PC-9 (cell line): ENCODE data around the gene IGFBP1. TPM values are rescaled to one million over a fixed set of nuclear protein-coding genes. Genes with fewer than 3 reads are reported as not detected.

Experiments used
- BruUV-seq: library from RNA; stranded (reverse); fragments of 400-500 nt; replicated peaks from 2 replicates; lab custom pipeline; 2021; lab: Mats Ljungman, UMichigan
- CTCF ChIA-PET: fragments of 300-600 bp; sonication (Branson Sonifier 250); formaldehyde crosslinking; loops from one replicate; lab custom pipeline; 2022; ENCODE audit warnings: antibody characterized with exemption; lab: Charles Lee
- POLR2A ChIA-PET: fragments of 300-600 bp; sonication (Branson Sonifier 250); formaldehyde crosslinking; loops from one replicate; lab custom pipeline; 2022; ENCODE audit warnings: antibody characterized with exemption; ENCODE audit not compliant: unreplicated experiment; lab: Charles Lee
- DNase-seq, 2 experiments: peaks; one replicate each; pipeline versions ENCODE4 v3.0.0 to v3.0.0-alpha.2; 2015 to 2022; ENCODE audit warnings: mixed read lengths in 1 of 2
- H2AFZ ChIP-seq: fragments of 200-600 bp; sonication (generic); 2 replicates; pipeline ENCODE4 v1.8.1; 2017; ENCODE audit warnings: antibody characterized with exemption
- H3F3A ChIP-seq: fragments of 200-600 bp; sonication (generic); 2 replicates; pipeline ENCODE4 v1.8.1; 2017; ENCODE audit warnings: antibody characterized with exemption, mild to moderate bottlenecking, low read depth; ENCODE audit not compliant: insufficient read depth
- H3K27ac ChIP-seq: fragments of 200-600 bp; sonication (generic); 2 replicates; pipeline ENCODE4 v1.6.1; 2016; ENCODE audit warnings: mixed run types
- H3K27me3 ChIP-seq: fragments of 200-600 bp; sonication (generic); 2 replicates; pipeline ENCODE4 v1.6.1; 2016; ENCODE audit warnings: low read depth, mixed run types; ENCODE audit not compliant: insufficient read depth
- H3K36me3 ChIP-seq: fragments of 200-600 bp; sonication (generic); 2 replicates; pipeline ENCODE4 v1.6.1; 2016; ENCODE audit warnings: low read depth, mixed run types
- H3K4me1 ChIP-seq: fragments of 200-600 bp; sonication (generic); replicated peaks from 2 replicates; pipeline ENCODE4 v1.6.1; 2016; ENCODE audit warnings: mixed run types; ENCODE audit not compliant: insufficient read depth
- H3K4me2 ChIP-seq: fragments of 200-600 bp; sonication (generic); 2 replicates; pipeline ENCODE4 v1.6.1; 2017; ENCODE audit warnings: mixed run types
- H3K4me3 ChIP-seq: fragments of 200-600 bp; sonication (generic); 2 replicates; pipeline ENCODE4 v1.6.1; 2016; ENCODE audit warnings: mixed run types
- H3K79me2 ChIP-seq: fragments of 200-600 bp; sonication (generic); 2 replicates; pipeline ENCODE4 v1.6.1; 2017; ENCODE audit warnings: low read depth, mixed run types
- H3K9me2 ChIP-seq: fragments of 200-600 bp; sonication (generic); 2 replicates; pipeline ENCODE4 v1.8.1; 2017; ENCODE audit warnings: mild to moderate bottlenecking; ENCODE audit not compliant: insufficient read depth
- H3K9me3 ChIP-seq: fragments of 200-600 bp; sonication (generic); 2 replicates; pipeline ENCODE4 v1.8.1; 2016; ENCODE audit warnings: low read depth; ENCODE audit not compliant: insufficient read depth
- H4K20me1 ChIP-seq: fragments of 200-600 bp; sonication (generic); 2 replicates; pipeline ENCODE4 v1.8.1; 2017; ENCODE audit not compliant: insufficient read depth
- EZH2 ChIP-seq: fragments of 200-600 bp; sonication (generic); IDR thresholded peaks from 2 replicates; pipeline ENCODE4 v1.8.0; 2017; ENCODE audit warnings: antibody characterized with exemption, low read depth
- intact Hi-C: fragments of 100-400 bp; cut with micrococcal nuclease; formaldehyde crosslinking; loops from one replicate; pipeline ENCODE4 v1.10.0; 2022; ENCODE audit not compliant: unreplicated experiment
- total RNA-seq: library from RNA; stranded (reverse); gene quantifications from 2 replicates; pipeline ENCODE4 v1.2.3, GENCODE V29; 2021
- TF ChIP-seq, protein P1 (sequence below): fragments of 200-600 bp; sonication (generic); conservative IDR thresholded peaks from 2 replicates; pipeline ENCODE4 v1.6.1; 2017; ENCODE audit warnings: mixed run types, antibody characterized with exemption, mild to moderate bottlenecking, moderate library complexity

Gene IGFBP1
- total RNA-seq, 1 experiment from 2014 or later: 0.92 TPM

GRCh38 chr7:45940939-45941338, 52.7 kb downstream of the IGFBP1 start:
- Histone ChIP-seq H3K27me3 (no peaks in the 10 kb centered on the region), H3K36me3 (no peaks in the 10 kb centered on the region), H3K79me2 (no peaks in the 10 kb centered on the region), H3K9me3 (no peaks in the 10 kb centered on the region), H3K9me2 (no peaks in the 10 kb centered on the region), H3K4me3 (no peak overlapping the region), H3F3A (no peaks in the 10 kb centered on the region), H3K4me1 (no peaks in the 10 kb centered on the region), H3K4me2 (no peak overlapping the region), H2AFZ (no peak overlapping the region), H3K27ac (no peak overlapping the region), H4K20me1 (no peaks in the 10 kb centered on the region)
- no TSS peak for BruUV-seq
- TF ChIP-seq, protein P1, sequence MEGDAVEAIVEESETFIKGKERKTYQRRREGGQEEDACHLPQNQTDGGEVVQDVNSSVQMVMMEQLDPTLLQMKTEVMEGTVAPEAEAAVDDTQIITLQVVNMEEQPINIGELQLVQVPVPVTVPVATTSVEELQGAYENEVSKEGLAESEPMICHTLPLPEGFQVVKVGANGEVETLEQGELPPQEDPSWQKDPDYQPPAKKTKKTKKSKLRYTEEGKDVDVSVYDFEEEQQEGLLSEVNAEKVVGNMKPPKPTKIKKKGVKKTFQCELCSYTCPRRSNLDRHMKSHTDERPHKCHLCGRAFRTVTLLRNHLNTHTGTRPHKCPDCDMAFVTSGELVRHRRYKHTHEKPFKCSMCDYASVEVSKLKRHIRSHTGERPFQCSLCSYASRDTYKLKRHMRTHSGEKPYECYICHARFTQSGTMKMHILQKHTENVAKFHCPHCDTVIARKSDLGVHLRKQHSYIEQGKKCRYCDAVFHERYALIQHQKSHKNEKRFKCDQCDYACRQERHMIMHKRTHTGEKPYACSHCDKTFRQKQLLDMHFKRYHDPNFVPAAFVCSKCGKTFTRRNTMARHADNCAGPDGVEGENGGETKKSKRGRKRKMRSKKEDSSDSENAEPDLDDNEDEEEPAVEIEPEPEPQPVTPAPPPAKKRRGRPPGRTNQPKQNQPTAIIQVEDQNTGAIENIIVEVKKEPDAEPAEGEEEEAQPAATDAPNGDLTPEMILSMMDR: no peak
- no peak for TF ChIP-seq EZH2
- POLR2A ChIA-PET: no interaction called here
- CTCF ChIA-PET: no interaction called here
- no peak for DNase-seq
- intact Hi-C loops: no loop called here

Other genes starting within 250 kb of the IGFBP1 start
- not detected in 2 replicates for gene CCDC201, start 15.4 kb upstream of the IGFBP1 start, total RNA-seq
- 237 and 386 TPM in 2 replicates for gene IGFBP3, start 32.8 kb downstream of the IGFBP1 start, total RNA-seq